Heart right ventricle (tissue), 16 donors: ENCODE measurements around the gene CROT. TPM values are rescaled to one million over a fixed set of nuclear protein-coding genes. Genes with fewer than 3 reads are reported as not detected.

Experiments used
- ATAC-seq, 8 donors: fragments of 200-7000 bp; cut with Tn5 transposase; one replicate each; pipeline ENCODE4 v1.9.1; 2020; ENCODE audit warnings: mild to moderate bottlenecking in 8 of 8, moderate library complexity in 8 of 8, moderate number of reproducible peaks in 1 of 8
- DNase-seq, 2 donors: peaks; one replicate each; pipeline ENCODE4 v3.0.0-alpha.2; 2020
- H3K27ac ChIP-seq, 10 donors: fragments of 200-600 bp; sonication (generic) in 2 of 10; one replicate each; pipeline versions ENCODE4 v1.5.0 to v1.8.0; 2020 to 2022; ENCODE audit warnings: mild to moderate bottlenecking in 3 of 10
- H3K27me3 ChIP-seq, 7 donors: fragments of 200-600 bp; one replicate each; pipeline ENCODE4 v1.8.0; 2021 to 2022; ENCODE audit warnings: mild to moderate bottlenecking in 2 of 7
- H3K36me3 ChIP-seq, 9 donors: fragments of 200-600 bp; sonication (generic) in 1 of 9; one replicate each; pipeline versions ENCODE4 v1.5.0 to v1.8.0; 2020 to 2022; ENCODE audit warnings: mild to moderate bottlenecking in 2 of 9
- H3K4me1 ChIP-seq, 9 donors: fragments of 200-600 bp; sonication (generic) in 1 of 9; one replicate each; pipeline versions ENCODE4 v1.5.0 to v1.8.0; 2020 to 2022; ENCODE audit warnings: mild to moderate bottlenecking in 4 of 9
- H3K4me3 ChIP-seq, 10 donors: fragments of 200-600 bp; sonication (generic) in 2 of 10; one replicate each; pipeline versions ENCODE4 v1.5.0 to v1.8.0; 2020 to 2022; ENCODE audit warnings: mild to moderate bottlenecking in 7 of 10, moderate library complexity in 2 of 10
- H3K9me3 ChIP-seq, 11 donors: fragments of 200-600 bp in 10 of 11; sonication (generic) in 2 of 11; one replicate each; pipeline versions ENCODE4 v1.5.0 to v1.8.0; 2013 to 2022; ENCODE audit warnings: mild to moderate bottlenecking in 2 of 11, control low read depth in 1 of 11, moderate library complexity in 1 of 11
- CTCF ChIP-seq, 9 donors: fragments of 200-600 bp; sonication (generic) in 2 of 9; IDR thresholded peaks; one replicate each; pipeline versions ENCODE4 v1.5.0 to v1.8.0; 2021 to 2022; ENCODE audit warnings: antibody characterized with exemption in 9 of 9, mild to moderate bottlenecking in 5 of 9, moderate library complexity in 1 of 9
- WGBS, 2 donors: extraction: QIAGEN DNeasy Blood & Tissue Kit; methylation state at CpG; one replicate each; pipeline ENCODE4 v1.1.7; 2013; ENCODE audit warnings: inconsistent platforms in 1 of 2; 5-methylcytosine and 5-hydroxymethylcytosine counted together
- intact Hi-C, 10 donors: fragments of 100-400 bp; cut with DNase I; formaldehyde crosslinking; loops; one replicate each; pipeline versions ENCODE4 v1.11.1 to v1.14.2; 2022
- polyA plus RNA-seq, 2 donors: library from polyadenylated mRNA; stranded (reverse); fragments of 200-250 nt; gene quantifications; one replicate each; pipeline ENCODE4 v1.2.3, GENCODE V29; 2013
- total RNA-seq, 10 donors: library from RNA; stranded (reverse); fragmentation: NEBNext Ultra II Directional in 3 of 10; extraction: Animal tissue kit (Norgen Biotek cat#: 25700) in 3 of 10; gene quantifications; one replicate each; pipeline versions ENCODE4 v1.2.1 to v1.2.4, GENCODE V29; 2021 to 2023
- donor health status: Arrhythmogenic right ventricular cardiomyopathy.
- donor health status: ischemic (EF 13 %, LVEDD 7.1; RV severe dilation, severe dysfunction).
- donor health status: healthy with polysubstance abuse.
- donor health status: DM: no; HTN: yes; CAD: no.
- donor health status: DM: no; HTN: no; CAD: no.
- donor health status: ischemic (EF 25% LVEDD 6.9; RV normal size, moderate dysfunction).
- donor health status: ischemic (EF 25% LVEDD 5.7; RV mildly dilated, moderate dysfunction).
- donor health status: healthy.
- donor health status: DM: yes; HTN: yes; CAD: no.
- donor health status: Ischemic cardiomyopathy.
- donor health status: ischemic (EF 35%, LVEDD 5.7; RV mildly dilated, moderate dysfunction).
- donor health status: nonischemic (EF 11% LVEDD 7.7; RV severe dilation, severe dysfunction).
- donor health status: DM: yes; HTN: yes; CAD: no.
- donor health status: PGD.
- donor health status: ischemic (EF 29% LVEDD 5.4; RV normal size, mild dysfunction).
- donor health status: nonischemic (EF 23%, LVEDD 6.1; RV moderate dilation, normal function).

Gene CROT
- total and polyA plus RNA-seq, 12 donors, result 4.3 to 10.6 (median 7.1) TPM

GRCh38 chr7:87369216-87369615, 23.8 kb downstream of the CROT start:
- H3K4me3 ChIP-seq, result no peak overlapping the region
- peaks cover 0 to 59% (median 5%) of the 10 kb centered on the region in 9 donors for H3K36me3 ChIP-seq
- ATAC-seq, result no peak
- H3K27ac ChIP-seq, result no peak overlapping the region
- H3K4me1 ChIP-seq, result no peaks in the 10 kb centered on the region
- TF ChIP-seq CTCF (IDR thresholded peaks at IDR 0.05), result no peak
- H3K9me3 ChIP-seq, result no peaks in the 10 kb centered on the region
- intact Hi-C loops, result no loop called here
- 95 to 98% methylated on average over 4 of the region's 4 CpGs for WGBS, 2 donors
- H3K27me3 ChIP-seq, result no peaks in the 10 kb centered on the region
- no peak for DNase-seq

- ATAC-seq (no peak), DNase-seq (no peak)
- Histone ChIP-seq H3K4me3 (no peak overlapping the region), H3K27ac (no peak overlapping the region), H3K9me3 (no peaks in the 10 kb centered on the region), H3K4me1 (no peaks in the 10 kb centered on the region), H3K27me3 (no peaks in the 10 kb centered on the region), H3K36me3 (peaks cover 0 to 50% (median 5%) of the 10 kb centered on the region in 9 donors)
- no peak for TF ChIP-seq CTCF (IDR thresholded peaks at IDR 0.05)
- intact Hi-C loops, result no loop called here
- WGBS, 2 donors, result 99 to 100% methylated on average over 1 of the region's 1 CpG
Measured at GRCh38 chr7:87370660-87371180, 25.3 kb downstream of the CROT start.

- 79 to 80% methylated on average over 5 of the region's 5 CpGs for WGBS, 2 donors
- Histone ChIP-seq H3K27me3 (no peaks in the 10 kb centered on the region), H3K36me3 (peaks cover 0 to 74% (median 0%) of the 10 kb centered on the region in 9 donors), H3K4me1 (no peaks in the 10 kb centered on the region), H3K4me3 (no peak overlapping the region), H3K27ac (no peak overlapping the region), H3K9me3 (no peaks in the 10 kb centered on the region)
- DNase-seq (no peak), ATAC-seq (no peak)
- intact Hi-C loops, result no loop called here
- no peak for TF ChIP-seq CTCF (IDR thresholded peaks at IDR 0.05)
Measured at GRCh38 chr7:87375662-87376435, 30.4 kb downstream of the CROT start.

GRCh38 chr7:87380905-87381304, 35.4 kb downstream of the CROT start:
- 76 to 80% methylated on average over 5 of the region's 5 CpGs for WGBS, 2 donors
- peaks cover 0 to 99% (median 23%) of the 10 kb centered on the region in 9 donors for H3K36me3 ChIP-seq
- intact Hi-C loops, result no loop called here

More at GRCh38 chr7:87380905-87381304, 35.4 kb downstream of the CROT start:
- Histone ChIP-seq H3K4me3 (no peak overlapping the region), H3K4me1 (no peaks in the 10 kb centered on the region), H3K27ac (no peak overlapping the region), H3K9me3 (peaks cover 0 to 12% (median 0%) of the 10 kb centered on the region in 11 donors), H3K27me3 (no peaks in the 10 kb centered on the region)
- DNase-seq (no peak), ATAC-seq (no peak)
- no peak for TF ChIP-seq CTCF (IDR thresholded peaks at IDR 0.05)
